Hepatocyte (in vitro differentiated cells): ENCODE measurements around the gene CLIP4.

Source experiments
- EZH2 ChIP-seq: fragments of 200-600 bp; sonication (generic); IDR thresholded peaks from 2 replicates; pipeline ENCODE4 v1.6.1; 2016; ENCODE audit warnings: antibody characterized with exemption, mild to moderate bottlenecking, borderline replicate concordance
- EZH2phosphoT487 ChIP-seq: fragments of 200-600 bp; sonication (generic); IDR thresholded peaks from one replicate; pipeline ENCODE4 v1.6.1; 2018; ENCODE audit warnings: antibody characterized with exemption, mild to moderate bottlenecking, low read depth, moderate library complexity; ENCODE audit not compliant: unreplicated experiment, severe bottlenecking
- TF ChIP-seq, protein P1 (sequence below): fragments of 200-600 bp; sonication (generic); IDR thresholded peaks from 2 replicates; pipeline ENCODE4 v1.5.1; 2016; ENCODE audit warnings: antibody characterized with exemption, mild to moderate bottlenecking; ENCODE audit not compliant: poor library complexity

DNA sequence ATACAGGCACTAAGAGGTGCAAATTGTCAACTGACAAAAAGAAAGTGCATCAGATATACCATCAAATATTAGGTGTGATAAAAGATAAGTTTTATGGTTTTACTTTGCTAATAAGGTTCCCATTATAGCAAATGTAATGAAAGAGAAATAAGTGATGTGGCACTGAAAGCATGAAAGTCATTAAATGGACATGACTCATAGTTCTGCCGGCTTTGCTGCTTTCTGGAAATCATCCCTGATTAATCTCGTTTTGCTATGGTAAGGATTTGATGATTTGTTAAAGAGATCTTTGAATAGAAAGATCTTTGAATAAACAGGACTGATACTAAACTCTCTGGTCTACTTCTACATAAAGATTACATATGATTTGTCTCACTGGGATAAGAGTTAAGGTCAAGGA is 72.7 kb downstream of the CLIP4 start:
- TF ChIP-seq, protein P1, sequence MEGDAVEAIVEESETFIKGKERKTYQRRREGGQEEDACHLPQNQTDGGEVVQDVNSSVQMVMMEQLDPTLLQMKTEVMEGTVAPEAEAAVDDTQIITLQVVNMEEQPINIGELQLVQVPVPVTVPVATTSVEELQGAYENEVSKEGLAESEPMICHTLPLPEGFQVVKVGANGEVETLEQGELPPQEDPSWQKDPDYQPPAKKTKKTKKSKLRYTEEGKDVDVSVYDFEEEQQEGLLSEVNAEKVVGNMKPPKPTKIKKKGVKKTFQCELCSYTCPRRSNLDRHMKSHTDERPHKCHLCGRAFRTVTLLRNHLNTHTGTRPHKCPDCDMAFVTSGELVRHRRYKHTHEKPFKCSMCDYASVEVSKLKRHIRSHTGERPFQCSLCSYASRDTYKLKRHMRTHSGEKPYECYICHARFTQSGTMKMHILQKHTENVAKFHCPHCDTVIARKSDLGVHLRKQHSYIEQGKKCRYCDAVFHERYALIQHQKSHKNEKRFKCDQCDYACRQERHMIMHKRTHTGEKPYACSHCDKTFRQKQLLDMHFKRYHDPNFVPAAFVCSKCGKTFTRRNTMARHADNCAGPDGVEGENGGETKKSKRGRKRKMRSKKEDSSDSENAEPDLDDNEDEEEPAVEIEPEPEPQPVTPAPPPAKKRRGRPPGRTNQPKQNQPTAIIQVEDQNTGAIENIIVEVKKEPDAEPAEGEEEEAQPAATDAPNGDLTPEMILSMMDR = no peak
- TF ChIP-seq EZH2 (no peak), EZH2phosphoT487 (no peak)
